WTC11 (cell line): Measurements from ENCODE around the gene KCNH6. TPM values are rescaled to one million over a fixed set of nuclear protein-coding genes. Genes with fewer than 3 reads are reported as not detected.

Experiments used
- ATAC-seq: fragments of 200-7000 bp; cut with Tn5 transposase; 2 replicates; pipeline ENCODE4 v1.10.0; 2021; ENCODE audit warnings: mild to moderate bottlenecking, moderate library complexity
- CTCF ChIA-PET: fragments of 300-600 bp; sonication (Branson Sonifier 250); formaldehyde crosslinking; loops from one replicate; lab custom pipeline; 2021; ENCODE audit warnings: antibody characterized with exemption; lab: Charles Lee
- POLR2A ChIA-PET: fragments of 350-600 bp; sonication (Branson Sonifier 250); formaldehyde crosslinking; loops from one replicate; lab custom pipeline; 2021; ENCODE audit warnings: antibody characterized with exemption; lab: Charles Lee
- DNase-seq: peaks from one replicate; pipeline ENCODE4 v3.0.0; 2021; ENCODE audit warnings: low spot score
- H3K27ac Mint-ChIP-seq: 2 replicates; pipeline ENCODE4 v1.8.0; 2021; ENCODE audit warnings: mixed read lengths
- H3K27me3 Mint-ChIP-seq: 2 replicates; pipeline ENCODE4 v1.8.0; 2021; ENCODE audit warnings: low read depth, mild to moderate bottlenecking, moderate library complexity, mixed read lengths
- H3K36me3 Mint-ChIP-seq: 2 replicates; pipeline ENCODE4 v1.8.0; 2021; ENCODE audit warnings: mixed read lengths
- H3K4me1 Mint-ChIP-seq: 2 replicates; pipeline ENCODE4 v1.8.0; 2022; ENCODE audit warnings: mixed read lengths
- H3K4me3 Mint-ChIP-seq: 2 replicates; pipeline ENCODE4 v1.8.0; 2021; ENCODE audit warnings: mild to moderate bottlenecking, moderate library complexity, mixed read lengths
- H3K9me3 Mint-ChIP-seq: 2 replicates; pipeline ENCODE4 v1.8.0; 2021; ENCODE audit warnings: mixed read lengths
- AFF4 ChIP-seq: sonication (generic); formaldehyde crosslinking; IDR thresholded peaks from 2 replicates; pipeline ENCODE4 v1.8.1; 2023; ENCODE audit warnings: mild to moderate bottlenecking, missing genetic modification reagents, borderline replicate concordance
- ARID4B ChIP-seq: sonication (generic); formaldehyde crosslinking; IDR thresholded peaks from 2 replicates; pipeline ENCODE4 v1.8.0; 2023; ENCODE audit warnings: missing genetic modification reagents, mild to moderate bottlenecking, borderline replicate concordance
- ATF1 ChIP-seq: sonication (generic); formaldehyde crosslinking; IDR thresholded peaks from 2 replicates; pipeline ENCODE4 v1.8.1; 2023; ENCODE audit warnings: mild to moderate bottlenecking, moderate library complexity, missing genetic modification reagents
- CREM ChIP-seq: sonication (generic); formaldehyde crosslinking; IDR thresholded peaks from 2 replicates; pipeline ENCODE4 v1.8.1; 2022; ENCODE audit warnings: mild to moderate bottlenecking, missing genetic modification reagents, moderate library complexity
- E2F4 ChIP-seq: sonication (generic); formaldehyde crosslinking; IDR thresholded peaks from 2 replicates; pipeline ENCODE4 v1.8.1; 2022; ENCODE audit warnings: low read depth, mild to moderate bottlenecking, moderate library complexity, missing genetic modification reagents, borderline replicate concordance
- ETV6 ChIP-seq: sonication (generic); formaldehyde crosslinking; IDR thresholded peaks from 2 replicates; pipeline ENCODE4 v1.8.1; 2022; ENCODE audit warnings: mild to moderate bottlenecking, missing genetic modification reagents
- GTF2I ChIP-seq: fragments of 250-450 bp; sonication (Bioruptor Pico); conservative IDR thresholded peaks from 2 replicates; pipeline ENCODE4 v1.4.0; 2021; ENCODE audit warnings: mild to moderate bottlenecking
- JAZF1 ChIP-seq: fragments of 250-450 bp; sonication (Bioruptor Pico); IDR thresholded peaks from 2 replicates; pipeline ENCODE4 v1.9.0; 2021; ENCODE audit warnings: moderate library complexity, mild to moderate bottlenecking, inconsistent platforms
- MXD4 ChIP-seq: fragments of 250-450 bp; sonication (Bioruptor Pico); IDR thresholded peaks from 2 replicates; pipeline ENCODE4 v1.8.0; 2021; ENCODE audit warnings: mild to moderate bottlenecking, moderate library complexity, borderline replicate concordance
- NFE2L1 ChIP-seq: sonication (generic); formaldehyde crosslinking; IDR thresholded peaks from 2 replicates; pipeline ENCODE4 v1.8.1; 2023; ENCODE audit warnings: missing genetic modification reagents
- ZBTB43 ChIP-seq: sonication (generic); formaldehyde crosslinking; IDR thresholded peaks from 2 replicates; pipeline ENCODE4 v1.8.1; 2023; ENCODE audit warnings: mild to moderate bottlenecking, missing genetic modification reagents
- ZNF232 ChIP-seq: sonication (generic); formaldehyde crosslinking; IDR thresholded peaks from 2 replicates; pipeline ENCODE4 v1.8.0; 2022; ENCODE audit warnings: mild to moderate bottlenecking, missing genetic modification reagents
- ZNF263 ChIP-seq: sonication (generic); formaldehyde crosslinking; IDR thresholded peaks from 2 replicates; pipeline ENCODE4 v1.8.1; 2022; ENCODE audit warnings: low read depth, mild to moderate bottlenecking, moderate library complexity, missing genetic modification reagents
- ZNF416 ChIP-seq: fragments of 250-450 bp; sonication (Bioruptor Pico); IDR thresholded peaks from 2 replicates; pipeline ENCODE4 v1.9.0; 2021; ENCODE audit warnings: mild to moderate bottlenecking, inconsistent platforms
- total RNA-seq: library from RNA; stranded (reverse); gene quantifications from 3 replicates; pipeline ENCODE4 v1.2.3, GENCODE V29; 2021
- TF ChIP-seq, protein P1 (sequence below): sonication (generic); formaldehyde crosslinking; IDR thresholded peaks from 2 replicates; pipeline ENCODE4 v1.8.1; 2023; ENCODE audit warnings: mild to moderate bottlenecking, moderate library complexity, missing genetic modification reagents
- TF ChIP-seq, protein P2 (sequence below): sonication (generic); formaldehyde crosslinking; conservative IDR thresholded peaks from 2 replicates; pipeline ENCODE4 v1.8.1; 2023; ENCODE audit warnings: mild to moderate bottlenecking, low read depth, missing genetic modification reagents, moderate library complexity
- TF ChIP-seq, protein P3 (sequence below): fragments of 250-450 bp; sonication (Bioruptor Pico); IDR thresholded peaks from 2 replicates; pipeline ENCODE4 v1.8.0; 2021; ENCODE audit warnings: mild to moderate bottlenecking
- TF ChIP-seq, protein P4 (sequence below): sonication (generic); formaldehyde crosslinking; IDR thresholded peaks from 2 replicates; pipeline ENCODE4 v1.8.1; 2022; ENCODE audit warnings: mild to moderate bottlenecking, missing genetic modification reagents, moderate library complexity, borderline replicate concordance

The KCNH6 gene
- total RNA-seq, 1 experiment from 2014 or later = 2.1 TPM

- no peak for TF ChIP-seq ATF1 (CRISPR knock-in tag)
- TF ChIP-seq ZNF263 (CRISPR knock-in tag) = no peak
- TF ChIP-seq NFE2L1 = no peak
- no peak for TF ChIP-seq ARID4B (CRISPR knock-in tag)
- no peak for TF ChIP-seq JAZF1 (CRISPR knock-in tag)
- no peak for TF ChIP-seq ZBTB43
These were observed 16.5 kb upstream of the KCNH6 start (continued) for GRCh38 chr17:63506627-63507026.

- ChIA-PET CTCF (interaction anchor here (1.4 to 1.6 kb wide), 2 partner anchors 14 kb away, joined by 3 to 4 read pairs; no protein-coding TSS in a partner anchor), POLR2A (no interaction called here)
- no peak overlapping the region for H3K27ac Mint-ChIP-seq
These were observed 11.8 kb upstream of the KCNH6 start for GRCh38 chr17:63511331-63511730.

More at GRCh38 chr17:63511331-63511730, 11.8 kb upstream of the KCNH6 start:
- Mint-ChIP-seq H3K27me3 (peaks cover 4% of the 10 kb centered on the region; the same call in 1 of the 2 replicates), H3K4me1 (no peaks in the 10 kb centered on the region), H3K36me3 (no peaks in the 10 kb centered on the region), H3K9me3 (peaks cover 4% of the 10 kb centered on the region; the same call in 1 of the 2 replicates), H3K4me3 (no peak overlapping the region)
- no peak for DNase-seq
- TF ChIP-seq, protein P1, sequence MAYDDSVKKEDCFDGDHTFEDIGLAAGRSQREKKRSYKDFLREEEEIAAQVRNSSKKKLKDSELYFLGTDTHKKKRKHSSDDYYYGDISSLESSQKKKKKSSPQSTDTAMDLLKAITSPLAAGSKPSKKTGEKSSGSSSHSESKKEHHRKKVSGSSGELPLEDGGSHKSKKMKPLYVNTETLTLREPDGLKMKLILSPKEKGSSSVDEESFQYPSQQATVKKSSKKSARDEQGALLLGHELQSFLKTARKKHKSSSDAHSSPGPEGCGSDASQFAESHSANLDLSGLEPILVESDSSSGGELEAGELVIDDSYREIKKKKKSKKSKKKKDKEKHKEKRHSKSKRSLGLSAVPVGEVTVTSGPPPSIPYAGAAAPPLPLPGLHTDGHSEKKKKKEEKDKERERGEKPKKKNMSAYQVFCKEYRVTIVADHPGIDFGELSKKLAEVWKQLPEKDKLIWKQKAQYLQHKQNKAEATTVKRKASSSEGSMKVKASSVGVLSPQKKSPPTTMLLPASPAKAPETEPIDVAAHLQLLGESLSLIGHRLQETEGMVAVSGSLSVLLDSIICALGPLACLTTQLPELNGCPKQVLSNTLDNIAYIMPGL (CRISPR knock-in tag) = no peak
- TF ChIP-seq, protein P2, sequence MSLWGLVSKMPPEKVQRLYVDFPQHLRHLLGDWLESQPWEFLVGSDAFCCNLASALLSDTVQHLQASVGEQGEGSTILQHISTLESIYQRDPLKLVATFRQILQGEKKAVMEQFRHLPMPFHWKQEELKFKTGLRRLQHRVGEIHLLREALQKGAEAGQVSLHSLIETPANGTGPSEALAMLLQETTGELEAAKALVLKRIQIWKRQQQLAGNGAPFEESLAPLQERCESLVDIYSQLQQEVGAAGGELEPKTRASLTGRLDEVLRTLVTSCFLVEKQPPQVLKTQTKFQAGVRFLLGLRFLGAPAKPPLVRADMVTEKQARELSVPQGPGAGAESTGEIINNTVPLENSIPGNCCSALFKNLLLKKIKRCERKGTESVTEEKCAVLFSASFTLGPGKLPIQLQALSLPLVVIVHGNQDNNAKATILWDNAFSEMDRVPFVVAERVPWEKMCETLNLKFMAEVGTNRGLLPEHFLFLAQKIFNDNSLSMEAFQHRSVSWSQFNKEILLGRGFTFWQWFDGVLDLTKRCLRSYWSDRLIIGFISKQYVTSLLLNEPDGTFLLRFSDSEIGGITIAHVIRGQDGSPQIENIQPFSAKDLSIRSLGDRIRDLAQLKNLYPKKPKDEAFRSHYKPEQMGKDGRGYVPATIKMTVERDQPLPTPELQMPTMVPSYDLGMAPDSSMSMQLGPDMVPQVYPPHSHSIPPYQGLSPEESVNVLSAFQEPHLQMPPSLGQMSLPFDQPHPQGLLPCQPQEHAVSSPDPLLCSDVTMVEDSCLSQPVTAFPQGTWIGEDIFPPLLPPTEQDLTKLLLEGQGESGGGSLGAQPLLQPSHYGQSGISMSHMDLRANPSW (CRISPR knock-in tag) = no peak
- no peak for TF ChIP-seq GTF2I (CRISPR knock-in tag)
- no peak for TF ChIP-seq MXD4
- TF ChIP-seq, protein P3, sequence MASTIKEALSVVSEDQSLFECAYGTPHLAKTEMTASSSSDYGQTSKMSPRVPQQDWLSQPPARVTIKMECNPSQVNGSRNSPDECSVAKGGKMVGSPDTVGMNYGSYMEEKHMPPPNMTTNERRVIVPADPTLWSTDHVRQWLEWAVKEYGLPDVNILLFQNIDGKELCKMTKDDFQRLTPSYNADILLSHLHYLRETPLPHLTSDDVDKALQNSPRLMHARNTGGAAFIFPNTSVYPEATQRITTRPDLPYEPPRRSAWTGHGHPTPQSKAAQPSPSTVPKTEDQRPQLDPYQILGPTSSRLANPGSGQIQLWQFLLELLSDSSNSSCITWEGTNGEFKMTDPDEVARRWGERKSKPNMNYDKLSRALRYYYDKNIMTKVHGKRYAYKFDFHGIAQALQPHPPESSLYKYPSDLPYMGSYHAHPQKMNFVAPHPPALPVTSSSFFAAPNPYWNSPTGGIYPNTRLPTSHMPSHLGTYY (CRISPR knock-in tag) = no peak
- no peak for TF ChIP-seq ETV6 (CRISPR knock-in tag)
- no peak for TF ChIP-seq CREM (CRISPR knock-in tag)
- TF ChIP-seq AFF4 (CRISPR knock-in tag) = no peak
- TF ChIP-seq ZNF416 (CRISPR knock-in tag) = no peak
- TF ChIP-seq E2F4 (CRISPR knock-in tag) = no peak
- no peak for TF ChIP-seq ZNF232 (CRISPR knock-in tag)
- TF ChIP-seq, protein P4, sequence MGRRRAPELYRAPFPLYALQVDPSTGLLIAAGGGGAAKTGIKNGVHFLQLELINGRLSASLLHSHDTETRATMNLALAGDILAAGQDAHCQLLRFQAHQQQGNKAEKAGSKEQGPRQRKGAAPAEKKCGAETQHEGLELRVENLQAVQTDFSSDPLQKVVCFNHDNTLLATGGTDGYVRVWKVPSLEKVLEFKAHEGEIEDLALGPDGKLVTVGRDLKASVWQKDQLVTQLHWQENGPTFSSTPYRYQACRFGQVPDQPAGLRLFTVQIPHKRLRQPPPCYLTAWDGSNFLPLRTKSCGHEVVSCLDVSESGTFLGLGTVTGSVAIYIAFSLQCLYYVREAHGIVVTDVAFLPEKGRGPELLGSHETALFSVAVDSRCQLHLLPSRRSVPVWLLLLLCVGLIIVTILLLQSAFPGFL (CRISPR knock-in tag) = no peak
- ATAC-seq = no peak
